BLaER1 treated with 17β-estradiol and CSF1 and Interleukin-3, amounts not matched to agents 10 nM and 100 nM (cell line): ENCODE measurements around the gene RASGRP2.

ENCODE experiments used
- H3K27ac ChIP-seq, 11 experiments: shearing (Covaris generic); formaldehyde crosslinking; 2 replicates each; pipeline ENCODE4 v1.8.1; 2022
- H3K27me3 ChIP-seq, 11 experiments: shearing (Covaris generic); formaldehyde crosslinking; 2 replicates each; pipeline ENCODE4 v1.8.1; 2022
- H3K36me3 ChIP-seq, 11 experiments: shearing (Covaris generic); formaldehyde crosslinking; 2 replicates each; pipeline ENCODE4 v1.8.1; 2022
- H3K4me1 ChIP-seq, 10 experiments: shearing (Covaris generic); formaldehyde crosslinking; 2 replicates each; pipeline ENCODE4 v1.8.1; 2022
- H3K4me2 ChIP-seq, 11 experiments: shearing (Covaris generic); formaldehyde crosslinking; 2 replicates each; pipeline ENCODE4 v1.8.1; 2022
- H3K4me3 ChIP-seq, 10 experiments: shearing (Covaris generic); formaldehyde crosslinking; 2 replicates each; pipeline ENCODE4 v1.8.1; 2022
- H3K9ac ChIP-seq, 11 experiments: shearing (Covaris generic); formaldehyde crosslinking; 2 replicates each; pipeline ENCODE4 v1.8.1; 2022
- H3K9me3 ChIP-seq, 11 experiments: shearing (Covaris generic); formaldehyde crosslinking; replicated peaks in 1 of 11; 2 replicates each; pipeline ENCODE4 v1.8.1; 2022
- H4K20me1 ChIP-seq, 11 experiments: shearing (Covaris generic); formaldehyde crosslinking; 2 replicates each; pipeline ENCODE4 v1.8.1; 2022
- Cebpa-rat ChIP-seq, 11 experiments: shearing (Covaris generic); IDR thresholded peaks; 2 replicates each; pipeline ENCODE4 v1.8.1; 2022

The RASGRP2 gene

GRCh38 chr11:64690235-64690634, 53.7 kb downstream of the RASGRP2 start:
- H3K36me3 ChIP-seq = no peaks in the 10 kb centered on the region
- H3K9me3 ChIP-seq = no peaks in the 10 kb centered on the region
- TF ChIP-seq Cebpa-rat (IDR thresholded peaks at IDR 0.05) = no peak
- H3K4me2 ChIP-seq = peak overlapping the region; percentile 45 to 95 (median 90)
- H3K4me1 ChIP-seq = peaks cover 70 to 97% (median 91%) of the 10 kb centered on the region in 10 experiments
- peak overlapping the region in 6 of 10 experiments; percentile 3 to 37 (median 24); a peak in 5 of 20 replicates for H3K4me3 ChIP-seq
- no peaks in the 10 kb centered on the region for H4K20me1 ChIP-seq
- H3K27me3 ChIP-seq = no peaks in the 10 kb centered on the region
- peak overlapping the region in 8 of 11 experiments; percentile 34 to 81 (median 66); a peak in 15 of 22 replicates for H3K27ac ChIP-seq
- peak overlapping the region in 8 of 11 experiments; percentile 26 to 66 (median 41); a peak in 12 of 22 replicates for H3K9ac ChIP-seq

- H3K27me3 ChIP-seq = no peaks in the 10 kb centered on the region
- peak in 8 of 11 experiments; percentile 12 to 66 (median 47); a peak in 8 of 22 replicates for TF ChIP-seq Cebpa-rat (IDR thresholded peaks at IDR 0.05)
- peak overlapping the region; percentile 44 to 67 (median 51); a peak in 19 of 20 replicates for H3K4me3 ChIP-seq
- no peaks in the 10 kb centered on the region for H3K9me3 ChIP-seq
- peaks cover 54 to 85% (median 74%) of the 10 kb centered on the region in 10 experiments for H3K4me1 ChIP-seq
- no peaks in the 10 kb centered on the region for H4K20me1 ChIP-seq
- H3K4me2 ChIP-seq = peak overlapping the region; percentile 63 to 95 (median 90)
- H3K36me3 ChIP-seq = no peaks in the 10 kb centered on the region
- peak overlapping the region in 9 of 11 experiments; percentile 33 to 66 (median 56); a peak in 14 of 22 replicates for H3K9ac ChIP-seq
- H3K27ac ChIP-seq = peak overlapping the region in 9 of 11 experiments; percentile 28 to 81 (median 66); a peak in 17 of 22 replicates
These were observed 55.4 kb downstream of the RASGRP2 start for GRCh38 chr11:64688534-64688982.

GRCh38 chr11:64687643-64688533, 56.1 kb downstream of the RASGRP2 start:
- H3K9ac ChIP-seq = peak overlapping the region in 9 of 11 experiments; percentile 11 to 61 (median 49); a peak in 17 of 22 replicates
- H3K27ac ChIP-seq = peak overlapping the region in 9 of 11 experiments; percentile 10 to 81 (median 66); a peak in 15 of 22 replicates
- H3K9me3 ChIP-seq = no peaks in the 10 kb centered on the region
- no peaks in the 10 kb centered on the region for H3K36me3 ChIP-seq
- TF ChIP-seq Cebpa-rat (IDR thresholded peaks at IDR 0.05) = no peak
- H3K4me1 ChIP-seq = peaks cover 47 to 79% (median 67%) of the 10 kb centered on the region in 10 experiments
- no peaks in the 10 kb centered on the region for H3K27me3 ChIP-seq
- no peaks in the 10 kb centered on the region for H4K20me1 ChIP-seq
- H3K4me2 ChIP-seq = peak overlapping the region; percentile 63 to 95 (median 90)
- H3K4me3 ChIP-seq = peak overlapping the region in 3 of 10 experiments; percentile 52 to 58 (median 57); a peak in 4 of 20 replicates

GRCh38 chr11:64687204-64687603, 56.7 kb downstream of the RASGRP2 start:
- no peak for TF ChIP-seq Cebpa-rat (IDR thresholded peaks at IDR 0.05)
- H3K4me1 ChIP-seq = peaks cover 44 to 72% (median 61%) of the 10 kb centered on the region in 10 experiments
- peak overlapping the region in 8 of 11 experiments; percentile 11 to 61 (median 42); a peak in 11 of 22 replicates for H3K9ac ChIP-seq
- H3K9me3 ChIP-seq = no peaks in the 10 kb centered on the region
- H3K4me3 ChIP-seq = no peak overlapping the region
- H4K20me1 ChIP-seq = no peaks in the 10 kb centered on the region
- H3K27ac ChIP-seq = peak overlapping the region in 8 of 11 experiments; percentile 10 to 81 (median 66); a peak in 12 of 22 replicates
- peak overlapping the region; percentile 63 to 95 (median 90); a peak in 20 of 22 replicates for H3K4me2 ChIP-seq
- H3K36me3 ChIP-seq = no peaks in the 10 kb centered on the region
- H3K27me3 ChIP-seq = no peaks in the 10 kb centered on the region

- Histone ChIP-seq H3K9ac (peak overlapping the region in 4 of 11 experiments; percentile 27 to 56 (median 46); a peak in 5 of 22 replicates), H3K27me3 (no peaks in the 10 kb centered on the region), H4K20me1 (no peaks in the 10 kb centered on the region), H3K4me1 (peaks cover 44 to 66% (median 55%) of the 10 kb centered on the region in 10 experiments), H3K36me3 (no peaks in the 10 kb centered on the region), H3K4me2 (peak overlapping the region; percentile 63 to 95 (median 90); a peak in 20 of 22 replicates), H3K4me3 (no peak overlapping the region), H3K27ac (peak overlapping the region in 3 of 11 experiments; percentile 61 to 76 (median 66); a peak in 4 of 22 replicates), H3K9me3 (no peaks in the 10 kb centered on the region)
- TF ChIP-seq Cebpa-rat (IDR thresholded peaks at IDR 0.05) = no peak
These were observed 57.3 kb downstream of the RASGRP2 start for GRCh38 chr11:64686466-64687170.

- no peak for TF ChIP-seq Cebpa-rat (IDR thresholded peaks at IDR 0.05)
- Histone ChIP-seq H3K9ac (no peak overlapping the region), H3K27me3 (no peaks in the 10 kb centered on the region), H3K4me1 (peaks cover 34 to 55% (median 44%) of the 10 kb centered on the region in 10 experiments), H4K20me1 (no peaks in the 10 kb centered on the region), H3K36me3 (no peaks in the 10 kb centered on the region), H3K9me3 (no peaks in the 10 kb centered on the region), H3K4me2 (no peak overlapping the region), H3K27ac (no peak overlapping the region), H3K4me3 (no peak overlapping the region)
These were observed 58.4 kb downstream of the RASGRP2 start for GRCh38 chr11:64685536-64685935.

GRCh38 chr11:64684357-64684756, 59.6 kb downstream of the RASGRP2 start:
- Histone ChIP-seq H3K27me3 (no peaks in the 10 kb centered on the region), H3K9me3 (no peaks in the 10 kb centered on the region), H3K4me3 (no peak overlapping the region), H3K27ac (no peak overlapping the region), H3K4me1 (peaks cover 26 to 43% (median 32%) of the 10 kb centered on the region in 10 experiments), H3K36me3 (no peaks in the 10 kb centered on the region), H3K4me2 (no peak overlapping the region), H4K20me1 (no peaks in the 10 kb centered on the region), H3K9ac (no peak overlapping the region)
- no peak for TF ChIP-seq Cebpa-rat (IDR thresholded peaks at IDR 0.05)

- Histone ChIP-seq H3K4me2 (no peak overlapping the region), H4K20me1 (no peaks in the 10 kb centered on the region), H3K27ac (no peak overlapping the region), H3K9me3 (no peaks in the 10 kb centered on the region), H3K27me3 (no peaks in the 10 kb centered on the region), H3K36me3 (no peaks in the 10 kb centered on the region), H3K4me3 (no peak overlapping the region), H3K4me1 (peaks cover 8 to 28% (median 19%) of the 10 kb centered on the region in 10 experiments), H3K9ac (no peak overlapping the region)
- no peak for TF ChIP-seq Cebpa-rat (IDR thresholded peaks at IDR 0.05)
These were observed 62.8 kb downstream of the RASGRP2 start for GRCh38 chr11:64681171-64681570.
